Fibroblast of lung (primary cell): ENCODE data around the gene ADAMTS17.

Experiments
- CTCF ChIP-seq, 2 donors: IDR thresholded peaks in 1 of 2; conservative IDR thresholded peaks in 1 of 2; 1 replicate in 1 of 2; 2 replicates in 1 of 2; pipeline ENCODE4 v1.5.1; 2011 to 2012; ENCODE audit warnings: low read length in 2 of 2, control low read depth in 1 of 2, inconsistent platforms in 1 of 2, low read depth in 1 of 2, mild to moderate bottlenecking in 1 of 2
- EZH2 ChIP-seq: IDR thresholded peaks from 2 replicates; pipeline ENCODE4 v1.5.1; 2012; ENCODE audit warnings: low read length, control low read depth, mild to moderate bottlenecking; ENCODE audit errors: missing control alignments

- no peak for TF ChIP-seq CTCF (conservative IDR thresholded peaks at IDR 0.05 in 1 of 2, IDR thresholded peaks at IDR 0.05 in 1 of 2; ENCODE audit: low read depth in 1 of 2, low read length in 2 of 2)
- TF ChIP-seq EZH2: no peak
Measured at GRCh38 chr15:100101426-100102089, 240.2 kb downstream of the ADAMTS17 start.
